ENCODE data around the gene CAPN14. TPM values are rescaled to one million over a fixed set of nuclear protein-coding genes. Genes with fewer than 3 reads are reported as not detected.

The CAPN14 gene
- total and polyA plus RNA-seq, 4 donors, result 0.05 to 0.08 TPM; not detected in 2

DNA sequence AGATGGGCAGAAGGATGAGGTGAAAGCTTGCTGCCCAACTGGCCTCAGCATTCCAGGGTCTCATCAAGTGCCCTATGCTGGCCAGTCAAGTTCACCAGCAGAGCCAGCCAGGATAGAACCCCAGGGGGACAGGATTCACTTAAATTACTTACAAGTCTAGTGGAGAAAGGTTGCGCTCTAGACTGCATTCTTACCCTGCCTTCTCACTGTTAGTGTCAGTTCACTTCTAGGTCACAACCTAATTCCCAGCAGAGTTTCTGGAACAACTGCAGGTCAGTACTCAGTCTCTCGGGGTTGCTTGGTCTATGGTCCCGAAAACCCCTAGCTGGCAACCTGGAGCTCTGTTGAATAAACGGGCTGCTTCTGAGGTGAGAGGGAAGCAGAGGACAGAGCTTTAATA is 46.2 kb downstream of the CAPN14 start:
- Histone ChIP-seq H3K36me3 (ENCODE audit: control insufficient read depth in 4 of 4, insufficient read depth in 3 of 4, low read depth in 1 of 4, low read length in 3 of 4) (no peaks in the 10 kb centered on the region), H3K27me3 (ENCODE audit: control insufficient read depth in 4 of 4, insufficient read depth in 4 of 4, low read length in 3 of 4) (no peaks in the 10 kb centered on the region), H3K4me1 (ENCODE audit: control insufficient read depth in 4 of 4, insufficient read depth in 4 of 4, low read length in 3 of 4) (no peaks in the 10 kb centered on the region), H3K27ac (ENCODE audit: low read depth in 1 of 2, low read length in 2 of 2) (no peak overlapping the region), H3K4me3 (ENCODE audit: low read depth in 1 of 3, low read length in 3 of 3) (no peak overlapping the region), H3K9me3 (ENCODE audit: control insufficient read depth in 4 of 4, low read length in 3 of 4) (no peaks in the 10 kb centered on the region), H3K9ac (ENCODE audit: low read depth in 1 of 2, low read length in 2 of 2) (no peak overlapping the region)
- TF ChIP-seq FOXA2 (IDR thresholded peaks at IDR 0.05), result no peak
- no peak for TF ChIP-seq HNF4G (IDR thresholded peaks at IDR 0.05)
- no peak for TF ChIP-seq YY1 (IDR thresholded peaks at IDR 0.05)
- TF ChIP-seq HNF4A (conservative IDR thresholded peaks at IDR 0.05), result no peak
- DNase-seq (ENCODE audit: low spot score), result no peak
- 88% methylated on average over 4 of the region's 4 CpGs for WGBS

DNA sequence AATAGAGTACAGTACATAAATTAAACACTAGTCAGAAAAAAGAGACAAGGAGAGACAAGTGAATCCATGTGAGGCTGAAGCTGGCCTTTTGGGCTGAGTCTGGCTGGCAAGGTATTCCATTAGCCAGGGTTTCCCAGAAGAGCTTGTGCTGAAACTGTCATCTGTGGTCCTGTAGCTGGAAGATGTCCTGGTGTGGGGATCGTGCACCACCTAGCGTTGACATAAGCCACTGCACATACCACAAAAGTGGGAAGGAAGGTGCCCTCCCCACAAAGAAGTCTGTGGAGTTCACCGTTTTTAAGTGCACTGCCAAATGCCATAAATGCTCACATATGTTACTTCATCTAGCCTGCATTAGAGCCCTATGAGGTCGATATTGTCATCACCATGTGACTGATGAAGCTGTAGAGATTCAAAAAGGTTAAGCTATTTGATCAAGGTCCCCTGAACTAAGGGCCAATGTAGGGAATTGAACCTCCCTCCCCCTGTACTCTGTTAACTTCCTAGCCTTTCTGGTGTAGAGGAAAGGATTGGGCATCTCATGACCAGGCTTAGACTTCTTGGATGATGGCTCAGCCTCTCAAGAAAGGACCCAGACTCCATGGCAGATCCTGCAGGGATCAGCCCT is 47.1 kb downstream of the CAPN14 start:
- H3K27ac ChIP-seq (ENCODE audit: low read depth in 1 of 2, low read length in 2 of 2), result no peak overlapping the region
- peak; percentile 55 for DNase-seq (ENCODE audit: low spot score)

DNA sequence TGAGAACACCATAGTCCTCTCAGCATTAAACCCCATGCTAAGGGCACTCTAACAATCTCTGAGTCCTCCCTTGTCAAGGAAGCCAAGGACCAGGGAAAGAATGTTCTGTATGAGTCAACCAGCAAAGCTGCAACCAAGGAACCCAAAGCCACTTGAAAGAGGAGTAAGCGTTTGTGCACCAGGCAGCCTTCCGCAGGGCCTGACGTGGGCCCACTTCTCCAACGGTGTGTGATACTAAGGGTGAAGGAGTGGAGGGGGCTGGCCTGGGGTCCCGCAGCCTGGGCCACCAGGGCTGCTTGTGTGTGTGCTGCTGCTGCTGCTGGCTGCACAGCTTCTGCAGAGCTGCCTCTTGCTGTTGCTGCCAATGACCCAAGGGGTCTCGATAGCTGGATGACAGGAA is 49.0 kb downstream of the CAPN14 start:
- no peak overlapping the region for H3K9ac ChIP-seq (ENCODE audit: low read depth in 1 of 2, low read length in 2 of 2)
- no peak overlapping the region for H3K27ac ChIP-seq (ENCODE audit: low read depth in 1 of 2, low read length in 2 of 2)
- 89% methylated on average over 6 of the region's 6 CpGs for WGBS
- H3K36me3 ChIP-seq (ENCODE audit: control insufficient read depth in 4 of 4, insufficient read depth in 3 of 4, low read depth in 1 of 4, low read length in 3 of 4), result no peaks in the 10 kb centered on the region
- H3K4me1 ChIP-seq (ENCODE audit: control insufficient read depth in 4 of 4, insufficient read depth in 4 of 4, low read length in 3 of 4), result no peaks in the 10 kb centered on the region
- H3K9me3 ChIP-seq (ENCODE audit: control insufficient read depth in 4 of 4, low read length in 3 of 4), result no peaks in the 10 kb centered on the region
- DNase-seq (ENCODE audit: low spot score), result no peak
- no peak overlapping the region for H3K4me3 ChIP-seq (ENCODE audit: low read depth in 1 of 3, low read length in 3 of 3)
- TF ChIP-seq SP1 (IDR thresholded peaks at IDR 0.05) (no peak), YY1 (IDR thresholded peaks at IDR 0.05) (no peak), NR2F2 (IDR thresholded peaks at IDR 0.05) (no peak), RXRA (IDR thresholded peaks at IDR 0.05) (no peak), TAF1 (conservative IDR thresholded peaks at IDR 0.05) (no peak)
- TF ChIP-seq, protein P1, sequence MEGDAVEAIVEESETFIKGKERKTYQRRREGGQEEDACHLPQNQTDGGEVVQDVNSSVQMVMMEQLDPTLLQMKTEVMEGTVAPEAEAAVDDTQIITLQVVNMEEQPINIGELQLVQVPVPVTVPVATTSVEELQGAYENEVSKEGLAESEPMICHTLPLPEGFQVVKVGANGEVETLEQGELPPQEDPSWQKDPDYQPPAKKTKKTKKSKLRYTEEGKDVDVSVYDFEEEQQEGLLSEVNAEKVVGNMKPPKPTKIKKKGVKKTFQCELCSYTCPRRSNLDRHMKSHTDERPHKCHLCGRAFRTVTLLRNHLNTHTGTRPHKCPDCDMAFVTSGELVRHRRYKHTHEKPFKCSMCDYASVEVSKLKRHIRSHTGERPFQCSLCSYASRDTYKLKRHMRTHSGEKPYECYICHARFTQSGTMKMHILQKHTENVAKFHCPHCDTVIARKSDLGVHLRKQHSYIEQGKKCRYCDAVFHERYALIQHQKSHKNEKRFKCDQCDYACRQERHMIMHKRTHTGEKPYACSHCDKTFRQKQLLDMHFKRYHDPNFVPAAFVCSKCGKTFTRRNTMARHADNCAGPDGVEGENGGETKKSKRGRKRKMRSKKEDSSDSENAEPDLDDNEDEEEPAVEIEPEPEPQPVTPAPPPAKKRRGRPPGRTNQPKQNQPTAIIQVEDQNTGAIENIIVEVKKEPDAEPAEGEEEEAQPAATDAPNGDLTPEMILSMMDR (IDR thresholded peaks at IDR 0.05; ENCODE audit: low read depth, low read length, missing input control), result no peak
- TF ChIP-seq, protein P2, sequence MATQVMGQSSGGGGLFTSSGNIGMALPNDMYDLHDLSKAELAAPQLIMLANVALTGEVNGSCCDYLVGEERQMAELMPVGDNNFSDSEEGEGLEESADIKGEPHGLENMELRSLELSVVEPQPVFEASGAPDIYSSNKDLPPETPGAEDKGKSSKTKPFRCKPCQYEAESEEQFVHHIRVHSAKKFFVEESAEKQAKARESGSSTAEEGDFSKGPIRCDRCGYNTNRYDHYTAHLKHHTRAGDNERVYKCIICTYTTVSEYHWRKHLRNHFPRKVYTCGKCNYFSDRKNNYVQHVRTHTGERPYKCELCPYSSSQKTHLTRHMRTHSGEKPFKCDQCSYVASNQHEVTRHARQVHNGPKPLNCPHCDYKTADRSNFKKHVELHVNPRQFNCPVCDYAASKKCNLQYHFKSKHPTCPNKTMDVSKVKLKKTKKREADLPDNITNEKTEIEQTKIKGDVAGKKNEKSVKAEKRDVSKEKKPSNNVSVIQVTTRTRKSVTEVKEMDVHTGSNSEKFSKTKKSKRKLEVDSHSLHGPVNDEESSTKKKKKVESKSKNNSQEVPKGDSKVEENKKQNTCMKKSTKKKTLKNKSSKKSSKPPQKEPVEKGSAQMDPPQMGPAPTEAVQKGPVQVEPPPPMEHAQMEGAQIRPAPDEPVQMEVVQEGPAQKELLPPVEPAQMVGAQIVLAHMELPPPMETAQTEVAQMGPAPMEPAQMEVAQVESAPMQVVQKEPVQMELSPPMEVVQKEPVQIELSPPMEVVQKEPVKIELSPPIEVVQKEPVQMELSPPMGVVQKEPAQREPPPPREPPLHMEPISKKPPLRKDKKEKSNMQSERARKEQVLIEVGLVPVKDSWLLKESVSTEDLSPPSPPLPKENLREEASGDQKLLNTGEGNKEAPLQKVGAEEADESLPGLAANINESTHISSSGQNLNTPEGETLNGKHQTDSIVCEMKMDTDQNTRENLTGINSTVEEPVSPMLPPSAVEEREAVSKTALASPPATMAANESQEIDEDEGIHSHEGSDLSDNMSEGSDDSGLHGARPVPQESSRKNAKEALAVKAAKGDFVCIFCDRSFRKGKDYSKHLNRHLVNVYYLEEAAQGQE (IDR thresholded peaks at IDR 0.05), result no peak
- H3K27me3 ChIP-seq (ENCODE audit: control insufficient read depth in 4 of 4, insufficient read depth in 4 of 4, low read length in 3 of 4), result no peaks in the 10 kb centered on the region

More for the DNA sequence above, 47.1 kb downstream of the CAPN14 start:
- Histone ChIP-seq H3K4me3 (ENCODE audit: low read depth in 1 of 3, low read length in 3 of 3) (no peak overlapping the region), H3K36me3 (ENCODE audit: control insufficient read depth in 4 of 4, insufficient read depth in 3 of 4, low read depth in 1 of 4, low read length in 3 of 4) (no peaks in the 10 kb centered on the region), H3K4me1 (ENCODE audit: control insufficient read depth in 4 of 4, insufficient read depth in 4 of 4, low read length in 3 of 4) (no peaks in the 10 kb centered on the region), H3K9me3 (ENCODE audit: control insufficient read depth in 4 of 4, low read length in 3 of 4) (no peaks in the 10 kb centered on the region), H3K9ac (ENCODE audit: low read depth in 1 of 2, low read length in 2 of 2) (no peak overlapping the region), H3K27me3 (ENCODE audit: control insufficient read depth in 4 of 4, insufficient read depth in 4 of 4, low read length in 3 of 4) (no peaks in the 10 kb centered on the region)
- TF ChIP-seq, protein P1 (IDR thresholded peaks at IDR 0.05; ENCODE audit: low read depth, low read length, missing input control), result peak; percentile 91
- TF ChIP-seq, protein P3, sequence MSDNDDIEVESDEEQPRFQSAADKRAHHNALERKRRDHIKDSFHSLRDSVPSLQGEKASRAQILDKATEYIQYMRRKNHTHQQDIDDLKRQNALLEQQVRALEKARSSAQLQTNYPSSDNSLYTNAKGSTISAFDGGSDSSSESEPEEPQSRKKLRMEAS (IDR thresholded peaks at IDR 0.05), result no peak
- TF ChIP-seq RAD21 (IDR thresholded peaks at IDR 0.05), result peak; percentile 95 to 96
- under 1% methylated on average over 4 of the region's 4 CpGs for WGBS

Data from liver (tissue), 9 donors.